Testis (tissue), 2 donors: ENCODE measurements around the gene EMX2.

Experiments used
- POLR2A ChIP-seq: fragments of 450-650 bp; IDR thresholded peaks from one replicate; pipeline ENCODE4 v1.6.1; 2017; ENCODE audit warnings: antibody characterized with exemption, mild to moderate bottlenecking, moderate library complexity
- TF ChIP-seq, protein P1 (sequence below), 3 experiments: fragments of 450-650 bp in 2 of 3; fragments of 200-600 bp in 1 of 3; sonication (generic) in 1 of 3; IDR thresholded peaks; one replicate each; pipeline ENCODE4 v1.5.1; 2016 to 2019; ENCODE audit warnings: antibody characterized with exemption in 3 of 3, mild to moderate bottlenecking in 2 of 3, moderate library complexity in 1 of 3

DNA sequence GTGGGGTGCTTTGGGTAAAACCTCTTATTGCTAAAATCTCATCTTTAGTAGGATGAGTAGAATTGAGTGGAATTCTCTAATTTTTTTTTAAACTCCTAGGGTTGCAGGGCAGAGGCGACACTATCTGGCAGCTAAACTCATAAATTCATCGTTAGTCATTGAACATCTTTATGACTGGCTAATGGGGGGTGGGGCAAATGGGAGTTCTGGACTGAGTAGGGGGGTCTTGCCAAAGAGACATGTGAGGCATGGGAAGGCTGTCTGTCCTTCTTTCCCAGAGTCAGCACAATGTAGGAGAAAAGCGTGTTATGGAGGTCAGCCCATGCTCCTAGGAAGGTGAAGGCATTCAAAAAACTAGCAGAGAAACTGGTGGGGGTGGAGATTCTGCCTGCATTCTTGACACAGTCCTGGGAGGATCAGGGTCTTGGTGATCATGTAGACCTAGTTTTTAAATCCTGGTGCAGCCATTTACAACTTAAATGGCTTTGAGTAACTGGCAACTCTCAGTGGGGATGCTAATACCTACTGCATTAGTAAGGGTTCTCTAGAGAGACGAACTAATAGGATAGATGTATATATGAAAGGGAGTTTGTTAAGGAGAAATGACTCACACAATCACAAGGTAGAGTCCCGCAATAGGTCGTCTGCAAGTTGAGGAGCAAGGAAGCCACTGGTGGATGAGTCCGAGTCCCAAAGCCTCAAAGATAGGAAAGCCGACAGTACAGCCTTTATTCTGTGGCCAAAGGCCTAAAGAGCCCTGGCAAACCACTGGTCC is 47.7 kb downstream of the EMX2 start:
- TF ChIP-seq, protein P1, sequence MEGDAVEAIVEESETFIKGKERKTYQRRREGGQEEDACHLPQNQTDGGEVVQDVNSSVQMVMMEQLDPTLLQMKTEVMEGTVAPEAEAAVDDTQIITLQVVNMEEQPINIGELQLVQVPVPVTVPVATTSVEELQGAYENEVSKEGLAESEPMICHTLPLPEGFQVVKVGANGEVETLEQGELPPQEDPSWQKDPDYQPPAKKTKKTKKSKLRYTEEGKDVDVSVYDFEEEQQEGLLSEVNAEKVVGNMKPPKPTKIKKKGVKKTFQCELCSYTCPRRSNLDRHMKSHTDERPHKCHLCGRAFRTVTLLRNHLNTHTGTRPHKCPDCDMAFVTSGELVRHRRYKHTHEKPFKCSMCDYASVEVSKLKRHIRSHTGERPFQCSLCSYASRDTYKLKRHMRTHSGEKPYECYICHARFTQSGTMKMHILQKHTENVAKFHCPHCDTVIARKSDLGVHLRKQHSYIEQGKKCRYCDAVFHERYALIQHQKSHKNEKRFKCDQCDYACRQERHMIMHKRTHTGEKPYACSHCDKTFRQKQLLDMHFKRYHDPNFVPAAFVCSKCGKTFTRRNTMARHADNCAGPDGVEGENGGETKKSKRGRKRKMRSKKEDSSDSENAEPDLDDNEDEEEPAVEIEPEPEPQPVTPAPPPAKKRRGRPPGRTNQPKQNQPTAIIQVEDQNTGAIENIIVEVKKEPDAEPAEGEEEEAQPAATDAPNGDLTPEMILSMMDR (IDR thresholded peaks at IDR 0.05): no peak
- no peak for TF ChIP-seq POLR2A
